ENCODE measurements around the gene LRRC23.

The LRRC23 gene

GRCh38 chr12:6928022-6928702 is 23.5 kb downstream of the LRRC23 start:
- H3K4me3 ChIP-seq (ENCODE audit: low read depth, low read length): peak overlapping the region; percentile 75
- no peak for TF ChIP-seq CTCF (IDR thresholded peaks at IDR 0.05; ENCODE audit: low read depth, low read length)

- peak overlapping the region; percentile 75 for H3K4me3 ChIP-seq (ENCODE audit: low read depth, low read length)
- no peak for TF ChIP-seq CTCF (IDR thresholded peaks at IDR 0.05; ENCODE audit: low read depth, low read length)
Observed at GRCh38 chr12:6928703-6929407, 24.2 kb downstream of the LRRC23 start.

- no peak for TF ChIP-seq CTCF (IDR thresholded peaks at IDR 0.05; ENCODE audit: low read depth, low read length)
- peak overlapping the region; percentile 75 for H3K4me3 ChIP-seq (ENCODE audit: low read depth, low read length)
Observed at GRCh38 chr12:6929466-6930452, 25.1 kb downstream of the LRRC23 start.

GRCh38 chr12:6932766-6933165 is 28.1 kb downstream of the LRRC23 start:
- H3K4me3 ChIP-seq (ENCODE audit: low read depth, low read length): no peak overlapping the region
- TF ChIP-seq CTCF (IDR thresholded peaks at IDR 0.05; ENCODE audit: low read depth, low read length): no peak

GRCh38 chr12:6934110-6934509 is 29.5 kb downstream of the LRRC23 start:
- TF ChIP-seq CTCF (IDR thresholded peaks at IDR 0.05; ENCODE audit: low read depth, low read length): no peak
- H3K4me3 ChIP-seq (ENCODE audit: low read depth, low read length): no peak overlapping the region

- no peak overlapping the region for H3K4me3 ChIP-seq (ENCODE audit: low read depth, low read length)
- TF ChIP-seq CTCF (IDR thresholded peaks at IDR 0.05; ENCODE audit: low read depth, low read length): no peak
Observed at GRCh38 chr12:6935371-6936193, 31.0 kb downstream of the LRRC23 start.

Data from WI38 (cell line).